ENCODE measurements around the gene CYGB.

The CYGB gene

DNA sequence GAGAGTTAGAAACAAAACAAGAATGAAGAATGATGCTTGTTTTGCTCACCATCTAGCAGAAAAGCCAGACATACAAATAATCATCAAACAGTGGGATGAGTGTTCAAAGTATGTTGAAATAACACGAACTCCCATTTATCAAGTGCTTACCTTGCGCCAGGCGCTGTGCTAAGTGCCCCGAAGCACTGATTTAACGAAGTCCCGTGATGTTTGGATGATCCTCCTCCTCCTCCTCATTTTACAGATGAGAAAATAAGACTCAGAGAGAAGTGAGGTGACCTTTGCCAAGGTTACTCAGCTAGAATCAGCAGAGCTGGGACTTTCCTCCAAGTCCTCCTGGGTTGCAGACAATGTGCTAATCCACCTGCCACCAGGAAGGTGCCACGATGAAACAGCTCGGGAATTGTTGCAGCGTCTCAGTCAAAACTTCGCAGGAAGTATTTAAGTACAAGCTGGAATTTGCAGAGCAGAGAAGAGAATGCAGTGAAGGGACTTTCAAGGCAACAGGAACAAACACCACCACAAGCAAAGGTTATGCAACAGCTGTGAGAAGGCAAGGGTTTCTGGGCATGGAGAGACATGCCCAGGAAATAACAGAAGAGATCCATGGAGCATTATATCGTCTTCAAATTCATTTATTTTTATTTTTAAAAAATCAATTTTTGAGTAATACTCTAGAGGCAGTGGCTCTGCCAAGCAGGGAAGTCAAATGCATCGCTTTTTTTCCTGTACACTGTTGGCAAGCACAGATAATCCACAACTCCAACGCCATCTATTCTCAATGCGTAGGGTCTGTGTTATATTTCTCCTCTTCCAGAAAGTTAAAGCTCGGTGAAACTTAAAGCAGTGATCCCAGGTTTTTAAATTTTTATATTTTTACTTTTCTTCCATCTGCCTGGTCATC is 13.5 kb upstream of the CYGB start:
- DNase-seq (ENCODE audit: low spot score), result peak; percentile 86

DNA sequence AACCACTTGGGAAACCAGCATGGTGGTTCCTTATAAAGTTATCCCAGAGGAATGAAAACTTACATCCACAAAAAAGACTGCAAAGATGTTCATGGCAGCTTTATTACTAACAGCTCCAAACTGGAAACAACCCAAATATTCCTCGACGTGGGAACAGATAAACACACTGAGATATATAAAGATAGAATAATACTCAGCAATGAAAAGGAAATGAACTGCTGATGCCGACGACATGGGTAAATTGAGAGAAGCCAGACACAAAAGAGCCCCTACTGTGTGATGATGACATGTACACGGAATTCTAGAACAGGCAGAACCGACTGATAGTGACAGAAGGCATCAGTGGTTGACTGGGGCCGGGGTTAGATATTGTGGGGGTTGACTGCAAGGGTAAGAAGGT is 12.0 kb upstream of the CYGB start:
- DNase-seq (ENCODE audit: low spot score), result no peak

DNA sequence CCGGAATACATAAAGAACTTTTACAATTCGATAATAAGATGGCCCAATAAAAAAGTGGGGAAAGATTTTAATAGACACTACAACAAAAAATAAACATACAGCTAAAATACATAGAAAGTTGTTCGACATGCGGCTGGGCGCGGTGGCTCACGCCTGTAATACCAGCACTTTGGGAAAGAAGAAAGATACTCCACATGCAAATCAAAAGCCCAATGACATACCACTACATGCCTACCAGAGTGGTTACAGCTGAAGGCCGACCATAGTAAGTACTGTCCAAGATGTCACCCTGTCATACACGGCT is 11.7 kb upstream of the CYGB start:
- no peak for DNase-seq (ENCODE audit: low spot score)

DNA sequence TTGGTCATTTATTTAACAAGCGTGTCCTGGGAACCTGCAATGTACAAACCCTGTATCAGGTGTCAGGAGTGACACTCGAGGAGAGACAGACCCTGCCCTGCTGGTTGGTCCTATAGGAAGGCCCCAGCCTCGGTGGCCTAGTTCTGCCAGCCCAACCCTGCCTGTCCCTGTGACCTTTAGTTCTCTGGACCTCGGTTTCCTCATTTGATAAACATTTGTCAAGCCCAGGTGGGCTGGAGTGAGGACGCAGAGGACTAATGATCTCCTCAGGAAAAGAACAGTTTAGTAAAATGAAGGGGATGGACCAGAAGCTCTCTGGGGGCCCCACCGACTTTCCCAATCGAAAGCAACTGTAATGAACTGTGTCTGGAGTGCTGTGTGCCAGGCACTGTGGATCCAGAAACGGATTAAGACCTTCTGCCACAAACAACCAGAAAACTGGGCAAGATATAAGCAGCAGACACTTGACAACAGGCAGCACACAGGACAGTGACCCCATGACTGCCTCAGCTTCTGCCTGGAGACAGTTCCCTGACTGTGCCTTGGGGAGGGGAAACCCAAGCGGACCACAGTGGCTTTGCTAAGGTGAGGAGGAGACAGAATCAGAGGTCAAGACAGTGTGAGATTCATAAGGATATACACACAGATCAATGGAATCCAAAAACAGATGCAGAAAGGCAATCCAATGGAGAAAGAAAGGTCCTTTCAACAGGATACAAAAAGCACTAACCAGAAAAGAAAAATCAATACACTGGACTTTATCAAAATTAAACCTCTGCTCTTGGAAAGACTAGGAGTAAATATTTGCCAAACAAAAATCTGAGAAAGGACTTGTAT is 11.1 kb upstream of the CYGB start:
- DNase-seq (ENCODE audit: low spot score), result no peak

DNA sequence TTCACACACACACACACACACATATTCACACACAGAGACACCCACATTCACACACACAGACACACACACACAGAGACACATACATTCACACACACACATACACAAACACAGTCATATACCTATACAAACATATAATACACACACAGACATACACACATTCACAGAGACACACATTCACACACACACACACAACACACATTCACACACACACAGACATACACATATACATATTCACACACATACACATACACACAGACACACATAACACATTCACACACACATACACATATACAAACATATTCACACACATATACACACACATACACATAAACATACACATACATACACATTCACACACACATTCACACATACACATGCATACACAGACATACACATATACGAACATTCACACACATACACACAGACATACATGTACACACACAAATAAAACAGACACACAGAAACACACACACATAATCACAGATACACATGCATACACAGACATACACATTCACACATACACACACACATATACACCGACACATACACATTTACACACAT is 10.2 kb upstream of the CYGB start:
- no peak for DNase-seq (ENCODE audit: low spot score)

DNA sequence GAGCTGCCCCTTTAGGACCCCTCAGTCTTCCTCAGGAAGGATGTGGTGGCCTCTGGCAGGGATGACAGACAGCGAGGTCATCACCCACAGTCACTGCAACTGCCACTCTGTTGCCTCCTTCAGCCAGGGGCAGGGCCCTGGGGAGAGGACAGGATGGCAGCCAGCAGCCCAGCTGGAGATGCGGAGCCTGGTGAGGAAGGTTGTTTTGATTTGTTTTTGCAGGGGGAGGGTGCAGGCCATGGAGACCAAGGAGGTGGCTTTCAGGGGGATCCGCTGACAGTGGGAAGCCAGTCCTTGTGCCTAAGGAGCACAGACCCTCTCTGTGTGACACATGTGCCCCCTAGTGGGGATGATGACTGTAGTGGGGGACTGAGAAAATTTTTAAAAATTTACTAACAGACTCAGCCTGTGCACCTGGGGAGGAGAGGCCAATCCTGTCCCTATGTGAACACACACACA is 9.7 kb upstream of the CYGB start:
- peak; percentile 73 for DNase-seq (ENCODE audit: low spot score)

DNA sequence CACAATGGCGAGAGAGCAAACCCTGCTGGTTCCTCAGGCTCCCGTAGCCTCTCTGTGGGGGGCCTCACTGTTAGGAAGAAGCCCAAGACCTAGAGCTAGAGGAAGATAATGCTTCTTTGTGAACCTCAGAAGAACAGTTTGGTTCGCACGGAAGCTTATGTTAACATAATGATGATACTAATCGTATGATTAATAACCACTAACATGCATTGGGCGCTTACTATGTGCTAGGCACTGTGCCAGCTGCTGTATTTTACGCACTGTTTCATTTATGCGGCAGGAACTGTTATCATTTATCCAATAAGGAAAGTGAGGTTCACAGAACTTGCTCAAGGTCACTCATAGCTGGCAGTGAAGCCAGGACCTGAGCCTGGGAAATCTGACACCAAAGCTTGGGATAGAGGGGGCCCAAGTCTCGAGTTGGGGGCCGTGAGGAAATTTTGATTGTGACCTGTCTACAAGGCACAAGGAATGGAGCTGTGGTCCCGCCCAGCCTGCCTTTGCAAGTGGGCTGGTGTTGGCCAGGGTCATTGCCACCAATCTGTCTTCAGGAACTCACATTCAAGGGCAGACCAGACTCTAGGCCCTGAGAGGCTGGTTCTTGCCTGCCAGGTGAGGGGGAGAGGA is 9.2 kb upstream of the CYGB start:
- DNase-seq (ENCODE audit: low spot score), result peak; percentile 84

DNA sequence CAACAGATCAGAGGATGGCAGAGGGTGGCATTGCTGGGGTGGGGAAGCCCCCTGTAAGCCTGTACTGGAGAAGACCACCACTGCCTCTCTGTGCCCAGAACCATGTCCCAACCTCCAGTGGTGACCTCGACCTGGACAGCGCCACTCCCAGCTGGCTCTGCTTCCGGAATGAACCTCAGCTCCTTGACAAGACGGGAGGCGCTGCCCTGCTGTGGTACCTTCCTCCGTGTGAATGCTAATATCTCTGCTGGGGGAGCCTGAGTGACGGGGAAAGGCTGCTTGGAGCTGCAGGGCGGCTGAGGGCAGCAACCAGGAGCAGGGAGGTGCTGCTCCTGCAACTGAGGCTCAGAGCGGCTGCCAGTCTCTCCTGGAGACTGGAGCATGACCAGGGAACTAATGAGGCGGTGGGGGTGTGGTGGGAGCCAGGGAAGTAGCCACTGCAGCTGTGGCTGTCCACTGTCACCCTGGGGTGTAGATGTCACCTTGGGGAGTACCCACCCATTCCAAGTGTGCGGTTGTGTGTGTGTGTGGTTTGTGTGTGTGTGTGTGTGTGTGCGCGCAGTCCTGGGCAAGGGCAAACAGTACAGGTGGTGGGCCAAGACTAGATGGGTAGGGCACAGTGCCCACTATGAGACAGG is 8.5 kb upstream of the CYGB start:
- peak; percentile 43 for DNase-seq (ENCODE audit: low spot score)

DNA sequence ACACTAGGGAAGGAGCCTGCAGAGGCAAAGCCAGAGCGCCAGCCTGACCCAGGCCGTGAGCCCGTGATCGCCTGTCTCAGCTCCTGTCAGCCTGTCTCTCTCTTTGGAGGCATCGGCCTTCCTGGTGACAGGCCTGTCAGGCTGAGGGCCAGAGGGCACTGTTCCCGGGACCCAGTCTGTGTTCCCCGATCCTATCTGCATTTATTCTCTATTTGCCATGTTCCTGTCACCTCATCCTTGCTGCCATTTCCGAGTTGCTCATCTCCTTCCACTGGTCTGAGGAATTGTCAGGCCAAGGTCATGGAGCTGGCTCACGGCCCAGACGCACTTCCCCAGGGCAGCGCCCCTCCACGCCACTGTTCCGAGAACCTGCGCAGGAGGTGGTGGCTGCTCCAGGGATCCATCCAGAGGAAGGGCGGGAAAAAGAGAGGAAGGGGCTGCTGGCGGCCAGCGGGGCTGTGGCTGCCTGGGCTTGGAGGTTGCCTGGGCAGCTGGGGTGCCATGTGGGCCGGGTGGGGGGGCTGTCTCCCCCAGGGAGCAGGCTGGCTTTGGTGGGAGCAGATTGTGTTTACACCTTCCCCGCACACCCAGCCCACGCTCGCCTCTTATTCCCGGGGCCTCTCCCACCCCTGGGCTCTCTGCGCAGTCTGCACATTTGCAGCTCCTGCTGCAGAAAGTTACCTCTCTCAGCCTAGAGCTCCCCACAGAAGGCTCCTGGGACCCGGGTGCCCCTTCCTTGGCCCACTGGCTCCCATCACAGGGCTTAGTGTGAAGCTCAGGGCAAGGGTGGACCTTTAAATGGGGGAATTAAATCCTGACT is 7.2 kb upstream of the CYGB start:
- no peak for DNase-seq (ENCODE audit: low spot score)

DNA sequence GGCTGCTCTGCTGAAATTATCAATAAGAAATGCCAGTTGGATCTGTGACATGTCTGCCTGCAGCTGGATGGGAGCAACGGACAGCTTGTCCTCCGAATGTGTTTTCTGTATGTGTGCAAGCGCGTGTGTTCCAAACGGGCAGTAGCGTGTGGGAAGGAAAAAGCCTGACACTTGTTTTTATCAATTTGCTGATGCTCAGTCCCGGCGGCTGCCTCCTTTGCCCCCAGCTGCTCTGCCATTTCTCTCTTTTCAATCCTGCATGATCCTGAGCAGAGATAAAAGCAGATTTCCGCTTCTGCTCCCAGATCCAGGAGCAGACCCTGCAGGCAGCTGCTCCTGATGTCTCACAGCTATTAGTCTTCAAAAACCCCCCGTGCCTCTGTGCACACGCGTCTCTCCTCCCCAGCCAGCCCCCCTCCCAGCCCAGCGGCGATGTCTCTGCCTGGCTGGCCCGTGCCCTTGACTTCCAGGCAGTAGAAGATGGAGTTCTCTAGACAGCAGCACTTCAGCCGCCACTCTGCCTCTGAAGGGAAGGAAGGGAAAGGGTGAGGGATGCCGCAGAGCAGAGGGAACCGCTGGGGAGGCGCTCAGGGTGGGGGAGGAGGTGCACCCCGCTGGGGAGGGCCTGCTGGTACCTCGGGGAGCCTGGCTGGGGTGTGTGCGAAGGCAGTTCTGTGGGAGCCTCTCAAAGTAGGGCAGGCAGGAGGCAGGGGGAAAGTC is 6.5 kb upstream of the CYGB start:
- no peak for DNase-seq (ENCODE audit: low spot score)

DNA sequence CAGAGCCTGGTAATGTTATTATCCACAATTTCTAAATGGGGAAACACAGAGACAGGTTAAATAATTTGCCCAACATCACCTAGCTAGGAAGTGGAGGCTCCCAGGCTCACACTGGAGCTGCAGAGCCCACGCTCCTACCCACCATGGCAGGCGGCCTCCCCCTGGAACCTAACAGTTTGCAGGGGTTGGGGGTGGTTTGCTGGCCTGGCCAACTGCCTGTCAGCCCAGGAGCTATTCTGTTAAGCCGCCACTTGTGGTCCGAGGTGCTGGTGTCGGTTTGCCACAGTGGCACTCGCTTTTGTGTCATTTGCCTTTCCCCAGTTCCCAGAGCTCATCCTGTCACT is 5.9 kb upstream of the CYGB start:
- no peak for DNase-seq (ENCODE audit: low spot score)

DNA sequence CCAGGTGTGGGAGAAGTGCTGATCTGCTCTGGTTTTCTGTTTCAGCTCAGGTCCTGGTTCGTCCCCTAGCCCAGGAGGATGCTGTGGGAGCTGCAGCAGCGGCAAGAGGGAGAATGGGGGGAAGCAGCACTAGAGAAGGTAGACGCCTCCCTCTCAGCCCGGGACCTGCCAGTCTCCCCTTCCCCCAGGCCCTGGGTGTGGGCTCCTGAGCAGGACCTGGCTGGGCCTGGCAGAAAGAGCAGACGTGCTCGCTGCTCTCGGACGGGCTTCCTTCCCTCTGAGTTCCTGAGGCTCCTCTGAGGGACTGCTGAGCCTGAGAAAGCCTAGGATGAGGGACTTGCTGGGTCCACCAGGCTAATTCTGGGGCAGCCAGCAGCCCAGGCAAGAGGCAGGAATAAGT is 5.5 kb upstream of the CYGB start:
- no peak for DNase-seq (ENCODE audit: low spot score)

DNA sequence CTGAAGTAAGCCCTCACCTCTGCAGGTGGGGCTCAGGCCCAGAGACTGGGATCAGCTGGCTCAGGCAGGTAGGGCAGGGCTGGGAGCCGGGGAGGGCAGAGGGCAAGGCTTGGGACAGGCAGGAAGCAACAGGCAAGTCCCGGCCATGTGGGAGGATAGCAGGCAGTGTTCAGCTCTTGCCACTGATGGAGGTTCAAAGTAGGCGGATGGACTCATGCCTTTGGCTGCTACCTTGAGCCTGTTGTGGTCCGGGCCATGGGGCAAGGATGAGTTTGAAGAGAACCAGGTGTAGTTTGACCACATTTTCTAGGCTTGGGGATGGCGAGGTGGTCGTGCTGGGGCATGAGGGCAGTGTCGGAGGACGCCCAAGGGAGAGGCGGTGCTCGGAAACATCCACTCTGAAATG is 5.1 kb upstream of the CYGB start:
- no peak for DNase-seq (ENCODE audit: low spot score)

DNA sequence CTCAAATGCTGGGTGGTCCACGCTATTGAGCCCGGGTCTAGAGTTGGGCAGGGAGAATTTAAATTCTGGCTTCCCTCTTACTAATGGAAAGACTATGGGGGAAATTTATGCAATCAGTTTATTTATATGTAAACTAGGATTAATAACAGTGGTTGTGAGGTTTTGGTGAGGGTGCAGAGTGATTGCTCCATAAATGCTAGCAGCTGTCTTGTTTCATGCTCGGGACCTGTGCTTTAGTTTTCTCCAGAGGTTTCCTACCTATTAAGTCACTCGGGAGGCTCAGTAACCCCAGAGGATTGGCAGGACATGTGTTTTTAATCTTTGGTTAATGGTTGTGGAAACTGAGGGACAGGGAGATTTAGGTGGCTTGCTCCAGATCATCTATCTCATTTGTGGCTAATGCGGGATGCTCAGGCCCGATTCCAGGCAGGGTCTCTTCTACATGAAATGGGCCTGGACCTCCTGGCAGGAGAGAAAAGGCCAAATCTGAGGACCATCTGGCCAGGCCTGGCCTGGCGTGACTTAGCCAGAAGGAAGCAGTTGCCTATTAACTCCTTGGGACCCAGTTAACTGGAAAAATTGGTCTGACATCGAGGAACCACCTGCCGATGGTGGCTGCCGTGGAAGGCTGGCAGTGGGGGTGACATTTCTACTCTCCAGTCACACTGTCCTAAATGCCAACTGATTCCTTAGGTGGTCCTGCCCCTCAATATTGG is 4.4 kb upstream of the CYGB start:
- DNase-seq (ENCODE audit: low spot score), result no peak

DNA sequence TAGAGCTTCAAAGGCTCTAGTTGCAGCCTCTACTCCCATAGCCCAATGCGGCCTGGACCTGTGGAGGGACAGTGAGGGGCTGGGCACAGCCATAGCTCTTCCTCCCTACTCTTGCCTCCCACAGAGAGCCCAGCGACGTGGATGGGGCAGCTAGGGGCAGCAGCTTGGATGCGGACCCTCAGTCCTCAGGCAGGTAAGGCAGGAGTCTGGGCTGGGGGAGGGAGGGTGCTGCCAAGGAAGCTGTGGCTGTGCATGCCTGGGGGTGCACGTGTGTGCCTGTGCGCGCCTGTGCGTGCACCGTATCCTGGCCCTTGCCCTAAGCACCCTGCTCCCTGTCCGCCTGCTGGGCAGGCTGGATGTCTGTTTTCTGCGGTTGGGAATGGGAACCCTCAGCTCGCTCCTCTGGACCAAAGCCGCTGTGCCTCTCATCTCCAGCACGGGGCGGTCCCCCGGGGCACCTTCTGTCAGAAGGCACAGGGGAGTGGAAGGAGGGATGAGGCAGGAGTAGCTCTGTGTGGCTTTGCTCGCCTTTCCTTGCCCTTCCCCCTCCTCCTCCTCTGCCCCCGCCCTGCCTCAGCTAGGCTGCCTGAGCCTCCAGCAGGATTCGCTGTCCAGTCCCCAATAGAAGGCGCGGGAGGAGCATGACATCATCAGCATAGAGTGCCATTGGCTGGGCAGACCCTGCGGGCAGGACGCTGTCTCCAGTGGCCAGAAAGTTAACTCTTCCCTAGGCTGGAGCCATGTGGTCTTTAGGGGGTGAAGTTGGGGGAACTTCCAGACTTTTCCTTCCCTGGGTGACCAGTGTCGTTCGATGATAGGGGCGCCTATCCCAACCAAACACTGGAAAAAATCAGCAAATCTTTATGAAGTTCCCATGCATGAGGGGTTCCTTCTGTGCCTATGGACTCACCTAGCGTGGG is 3.1 kb upstream of the CYGB start:
- peak; percentile 96 for DNase-seq (ENCODE audit: low spot score)

DNA sequence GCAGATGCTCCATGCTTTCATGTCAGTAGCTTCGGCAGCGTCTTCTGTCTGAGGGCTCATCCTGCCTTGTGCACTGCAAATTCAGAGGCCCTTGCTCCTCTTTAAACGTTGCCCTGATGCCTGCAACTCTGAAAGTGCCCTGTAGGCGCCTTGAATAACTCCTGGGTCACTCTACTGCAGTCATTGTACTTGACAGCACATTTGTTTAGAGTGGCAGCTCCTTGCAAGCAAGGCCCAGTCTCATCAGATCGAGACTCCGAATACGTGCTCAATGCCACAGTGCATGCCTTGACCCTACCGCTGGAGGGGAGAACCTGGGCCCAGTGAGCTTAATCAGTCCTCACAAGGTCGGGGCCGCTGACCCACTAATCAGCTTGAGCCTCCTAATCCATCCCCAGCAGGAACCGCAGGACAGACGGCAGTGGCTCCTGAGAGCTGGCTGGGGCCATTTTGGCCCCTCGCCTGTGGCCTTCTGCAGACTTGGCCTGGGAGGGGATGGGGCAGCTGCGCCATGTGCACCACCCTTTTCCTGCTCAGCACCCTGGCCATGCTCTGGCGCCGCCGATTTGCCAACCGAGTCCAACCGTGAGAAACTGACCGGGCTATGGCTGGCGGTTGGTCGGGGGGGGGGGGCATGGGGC is 2.2 kb upstream of the CYGB start, which contains the start of gene PRCD:
Gene PRCD (plus strand): TSS at position 414 of the 641 bp plus-strand sequence. CDS start 98 bp downstream, at position 512.
- DNase-seq (ENCODE audit: low spot score), result no peak

DNA sequence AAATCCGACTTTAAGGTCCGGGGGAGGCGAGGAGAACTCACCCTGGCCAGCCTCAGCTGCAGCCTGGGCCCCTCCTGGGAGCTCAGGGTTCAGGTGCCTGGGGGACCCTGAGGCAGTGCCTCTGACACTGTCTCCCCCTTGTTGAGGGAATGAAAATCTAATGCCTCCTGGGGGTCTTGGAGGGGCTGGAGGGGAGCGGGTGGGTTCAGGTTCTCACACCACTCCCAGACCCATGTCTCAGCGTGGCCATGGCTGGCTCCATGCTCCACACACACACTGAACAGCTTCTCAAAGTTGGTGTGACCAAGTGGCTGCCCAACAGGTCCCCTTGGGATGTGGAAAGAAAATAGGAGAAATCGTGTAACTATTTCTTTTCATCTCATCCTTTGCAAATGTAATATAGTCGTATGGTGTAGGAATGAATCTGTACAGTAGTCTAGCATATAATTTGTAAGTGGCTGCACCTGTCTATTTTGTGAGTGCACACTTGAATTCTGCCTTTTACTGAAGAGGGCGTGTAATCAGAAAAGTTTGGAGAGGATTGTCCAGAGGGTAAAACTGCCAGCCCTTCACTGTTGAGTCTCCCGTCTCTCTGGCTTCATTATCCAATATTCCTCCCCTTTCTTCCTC is 1.5 kb upstream of the CYGB start:
- no peak for DNase-seq (ENCODE audit: low spot score)

Measured in kidney tubule cell (primary cell).